Measurements from ENCODE around the gene PSMD13.
"Not testable (repeated sequence)": the region's sequence is repeated elsewhere in the genome, so short reads cannot be mapped to it uniquely, and the experiment has no call there.

GRCh38 chr11:286977-287820, 50.4 kb downstream of the PSMD13 start:
- TF ChIP-seq CTCF (IDR thresholded peaks at IDR 0.05; ENCODE audit: low read length); EZH2 (IDR thresholded peaks at IDR 0.05; ENCODE audit: borderline replicate concordance, low read length): not testable (repeated sequence)

Data from OCI-LY1 (cell line).